ENCODE data around the gene NES.

Gene NES

GRCh38 chr1:156676820-156677615, at the start of gene NES:
Gene NES, minus strand, starts transcription at chr1:156677407. Its CDS starts 143 bp downstream, at chr1:156677264.
- no peak for FAIRE-seq

- FAIRE-seq = no peak
Observed at GRCh38 chr1:156726549-156727226, 49.5 kb upstream of the NES start.

- FAIRE-seq = no peak
Observed at GRCh38 chr1:156725683-156726280, 48.6 kb upstream of the NES start.

GRCh38 chr1:156721535-156721934, 44.3 kb upstream of the NES start:
- no peak for FAIRE-seq

- no peak for FAIRE-seq
Observed at GRCh38 chr1:156721131-156721530, 43.9 kb upstream of the NES start.

GRCh38 chr1:156717351-156717750, 40.1 kb upstream of the NES start:
- FAIRE-seq = no peak

- FAIRE-seq = no peak
Observed at GRCh38 chr1:156714830-156715229, 37.6 kb upstream of the NES start.

- no peak for FAIRE-seq
Observed at GRCh38 chr1:156712626-156713025, 35.4 kb upstream of the NES start.

- FAIRE-seq = no peak
Observed at GRCh38 chr1:156711011-156711817, 34.0 kb upstream of the NES start.

- no peak for FAIRE-seq
Observed at GRCh38 chr1:156709757-156710489, 32.7 kb upstream of the NES start.

GRCh38 chr1:156709031-156709430, 31.8 kb upstream of the NES start:
- FAIRE-seq = no peak

GRCh38 chr1:156708218-156708661, 31.0 kb upstream of the NES start:
- no peak for FAIRE-seq

GRCh38 chr1:156707417-156708217, 30.4 kb upstream of the NES start:
- no peak for FAIRE-seq

- FAIRE-seq = no peak
Observed at GRCh38 chr1:156706657-156707416, 29.6 kb upstream of the NES start.

- FAIRE-seq = no peak
Observed at GRCh38 chr1:156705918-156706656, 28.9 kb upstream of the NES start.

GRCh38 chr1:156705321-156705917, 28.2 kb upstream of the NES start, which contains the start of gene CRABP2:
Gene CRABP2, minus strand, starts transcription at chr1:156705583. Its CDS starts 137 bp downstream, at chr1:156705446.
- no peak for FAIRE-seq

- no peak for FAIRE-seq
Observed at GRCh38 chr1:156704930-156705320, 27.7 kb upstream of the NES start.

GRCh38 chr1:156704166-156704711, 27.0 kb upstream of the NES start:
- FAIRE-seq = no peak

- no peak for FAIRE-seq
Observed at GRCh38 chr1:156703741-156704140, 26.5 kb upstream of the NES start.
